ENCODE results near the gene GSTCD.

- TF ChIP-seq, protein P1, sequence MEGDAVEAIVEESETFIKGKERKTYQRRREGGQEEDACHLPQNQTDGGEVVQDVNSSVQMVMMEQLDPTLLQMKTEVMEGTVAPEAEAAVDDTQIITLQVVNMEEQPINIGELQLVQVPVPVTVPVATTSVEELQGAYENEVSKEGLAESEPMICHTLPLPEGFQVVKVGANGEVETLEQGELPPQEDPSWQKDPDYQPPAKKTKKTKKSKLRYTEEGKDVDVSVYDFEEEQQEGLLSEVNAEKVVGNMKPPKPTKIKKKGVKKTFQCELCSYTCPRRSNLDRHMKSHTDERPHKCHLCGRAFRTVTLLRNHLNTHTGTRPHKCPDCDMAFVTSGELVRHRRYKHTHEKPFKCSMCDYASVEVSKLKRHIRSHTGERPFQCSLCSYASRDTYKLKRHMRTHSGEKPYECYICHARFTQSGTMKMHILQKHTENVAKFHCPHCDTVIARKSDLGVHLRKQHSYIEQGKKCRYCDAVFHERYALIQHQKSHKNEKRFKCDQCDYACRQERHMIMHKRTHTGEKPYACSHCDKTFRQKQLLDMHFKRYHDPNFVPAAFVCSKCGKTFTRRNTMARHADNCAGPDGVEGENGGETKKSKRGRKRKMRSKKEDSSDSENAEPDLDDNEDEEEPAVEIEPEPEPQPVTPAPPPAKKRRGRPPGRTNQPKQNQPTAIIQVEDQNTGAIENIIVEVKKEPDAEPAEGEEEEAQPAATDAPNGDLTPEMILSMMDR (IDR thresholded peaks at IDR 0.05): no peak
- TF ChIP-seq POLR2AphosphoS5 (IDR thresholded peaks at IDR 0.05; ENCODE audit: low read depth, low read length) (no peak), REST (IDR thresholded peaks at IDR 0.05; ENCODE audit: insufficient read depth in 1 of 2, low read depth in 2 of 2, low read length in 1 of 2) (no peak), TCF7L2 (IDR thresholded peaks at IDR 0.05; ENCODE audit: low read depth, low read length) (no peak), SIN3A (IDR thresholded peaks at IDR 0.05; ENCODE audit: borderline replicate concordance, insufficient read depth, low read depth, low read length) (no peak)
Measured at GRCh38 chr4:105683038-105683437, 25.5 kb upstream of the GSTCD start.

All from Panc1 (cell line).